Measurements from ENCODE around the gene NIFK. TPM values are rescaled to one million over a fixed set of nuclear protein-coding genes. Genes with fewer than 3 reads are reported as not detected.
A peak's percentile ranks its signal among the peaks of the same experiment; 100 is the strongest.

The NIFK gene
- total RNA-seq, 1 donor, result 42.7 TPM

GRCh38 chr2:121710470-121711170, 26.1 kb downstream of the NIFK start:
- no peaks in the 10 kb centered on the region for H3K27me3 ChIP-seq (ENCODE audit: insufficient read depth, low read length)
- no peaks in the 10 kb centered on the region for H3K79me2 ChIP-seq (ENCODE audit: insufficient read depth, low read length)
- no peaks in the 10 kb centered on the region for H4K20me1 ChIP-seq (ENCODE audit: insufficient read depth, low read length)
- TF ChIP-seq, protein P1, sequence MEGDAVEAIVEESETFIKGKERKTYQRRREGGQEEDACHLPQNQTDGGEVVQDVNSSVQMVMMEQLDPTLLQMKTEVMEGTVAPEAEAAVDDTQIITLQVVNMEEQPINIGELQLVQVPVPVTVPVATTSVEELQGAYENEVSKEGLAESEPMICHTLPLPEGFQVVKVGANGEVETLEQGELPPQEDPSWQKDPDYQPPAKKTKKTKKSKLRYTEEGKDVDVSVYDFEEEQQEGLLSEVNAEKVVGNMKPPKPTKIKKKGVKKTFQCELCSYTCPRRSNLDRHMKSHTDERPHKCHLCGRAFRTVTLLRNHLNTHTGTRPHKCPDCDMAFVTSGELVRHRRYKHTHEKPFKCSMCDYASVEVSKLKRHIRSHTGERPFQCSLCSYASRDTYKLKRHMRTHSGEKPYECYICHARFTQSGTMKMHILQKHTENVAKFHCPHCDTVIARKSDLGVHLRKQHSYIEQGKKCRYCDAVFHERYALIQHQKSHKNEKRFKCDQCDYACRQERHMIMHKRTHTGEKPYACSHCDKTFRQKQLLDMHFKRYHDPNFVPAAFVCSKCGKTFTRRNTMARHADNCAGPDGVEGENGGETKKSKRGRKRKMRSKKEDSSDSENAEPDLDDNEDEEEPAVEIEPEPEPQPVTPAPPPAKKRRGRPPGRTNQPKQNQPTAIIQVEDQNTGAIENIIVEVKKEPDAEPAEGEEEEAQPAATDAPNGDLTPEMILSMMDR (IDR thresholded peaks at IDR 0.05; ENCODE audit: extremely low read depth, low read depth, low read length), result no peak
- H3K27ac ChIP-seq (ENCODE audit: low read depth, low read length), result no peak overlapping the region
- H3K36me3 ChIP-seq (ENCODE audit: insufficient read depth, low read length), result no peaks in the 10 kb centered on the region
- peak; percentile 61 for DNase-seq (ENCODE audit: insufficient read length, low spot score, missing footprints)
- no peaks in the 10 kb centered on the region for H3K9me3 ChIP-seq (ENCODE audit: low read depth, low read length)
- peak overlapping the region; percentile 12 for H2AFZ ChIP-seq (ENCODE audit: low read length)
- peaks cover 17% of the 10 kb centered on the region for H3K4me1 ChIP-seq (ENCODE audit: insufficient read depth, low read length)
- H3K4me3 ChIP-seq (ENCODE audit: insufficient read depth, low read length), result peak overlapping the region; percentile 43
- peak overlapping the region; percentile 61 for H3K4me2 ChIP-seq (ENCODE audit: insufficient read depth, low read length)

- Histone ChIP-seq H3K79me2 (ENCODE audit: insufficient read depth, low read length) (no peaks in the 10 kb centered on the region), H3K27ac (ENCODE audit: low read depth, low read length) (no peak overlapping the region), H3K27me3 (ENCODE audit: insufficient read depth, low read length) (no peaks in the 10 kb centered on the region), H3K4me2 (ENCODE audit: insufficient read depth, low read length) (no peak overlapping the region), H4K20me1 (ENCODE audit: insufficient read depth, low read length) (no peaks in the 10 kb centered on the region), H3K9me3 (ENCODE audit: low read depth, low read length) (no peaks in the 10 kb centered on the region), H3K4me3 (ENCODE audit: insufficient read depth, low read length) (no peak overlapping the region), H2AFZ (ENCODE audit: low read length) (no peak overlapping the region), H3K36me3 (ENCODE audit: insufficient read depth, low read length) (no peaks in the 10 kb centered on the region), H3K4me1 (ENCODE audit: insufficient read depth, low read length) (peaks cover 17% of the 10 kb centered on the region)
- DNase-seq (ENCODE audit: insufficient read length, low spot score, missing footprints), result no peak
- TF ChIP-seq, protein P1 (IDR thresholded peaks at IDR 0.05; ENCODE audit: extremely low read depth, low read depth, low read length), result no peak
Observed at GRCh38 chr2:121709776-121710469, 26.8 kb downstream of the NIFK start.

DNA sequence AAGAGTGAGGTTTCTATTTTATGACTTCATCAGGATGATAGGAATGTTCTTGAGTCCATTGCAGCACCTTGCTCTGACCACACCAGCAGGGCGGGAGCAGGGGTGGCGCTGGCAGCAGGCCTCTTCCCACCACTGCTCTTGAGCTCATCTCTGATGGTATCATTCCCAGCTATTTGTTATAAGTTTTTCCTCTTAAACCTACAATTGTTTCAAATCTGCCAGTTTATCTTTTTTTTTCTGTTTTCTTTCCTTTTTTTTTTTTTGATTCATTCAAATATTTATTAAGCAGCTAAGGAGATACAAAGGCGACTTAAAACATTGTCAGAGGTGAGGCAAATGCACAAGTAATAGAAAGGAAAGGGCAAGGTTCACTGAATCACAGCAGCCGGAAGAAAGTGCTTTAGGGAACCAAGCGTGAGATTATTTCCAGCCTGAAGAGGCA, 28.7 kb downstream of the NIFK start:
- no peak for DNase-seq (ENCODE audit: insufficient read length, low spot score, missing footprints)
- Histone ChIP-seq H3K27ac (ENCODE audit: low read depth, low read length) (no peak overlapping the region), H3K27me3 (ENCODE audit: insufficient read depth, low read length) (no peaks in the 10 kb centered on the region), H3K79me2 (ENCODE audit: insufficient read depth, low read length) (no peaks in the 10 kb centered on the region), H3K9me3 (ENCODE audit: low read depth, low read length) (no peaks in the 10 kb centered on the region), H4K20me1 (ENCODE audit: insufficient read depth, low read length) (no peaks in the 10 kb centered on the region), H3K36me3 (ENCODE audit: insufficient read depth, low read length) (no peaks in the 10 kb centered on the region), H3K4me2 (ENCODE audit: insufficient read depth, low read length) (no peak overlapping the region), H3K4me3 (ENCODE audit: insufficient read depth, low read length) (no peak overlapping the region), H3K4me1 (ENCODE audit: insufficient read depth, low read length) (peaks cover 17% of the 10 kb centered on the region), H2AFZ (ENCODE audit: low read length) (no peak overlapping the region)
- TF ChIP-seq, protein P1 (IDR thresholded peaks at IDR 0.05; ENCODE audit: extremely low read depth, low read depth, low read length), result no peak

GRCh38 chr2:121707344-121707919, 29.2 kb downstream of the NIFK start:
- H3K9me3 ChIP-seq (ENCODE audit: low read depth, low read length), result no peaks in the 10 kb centered on the region
- TF ChIP-seq, protein P1 (IDR thresholded peaks at IDR 0.05; ENCODE audit: extremely low read depth, low read depth, low read length), result no peak
- no peak for DNase-seq (ENCODE audit: insufficient read length, low spot score, missing footprints)
- no peaks in the 10 kb centered on the region for H3K36me3 ChIP-seq (ENCODE audit: insufficient read depth, low read length)
- H4K20me1 ChIP-seq (ENCODE audit: insufficient read depth, low read length), result no peaks in the 10 kb centered on the region
- no peak overlapping the region for H3K4me2 ChIP-seq (ENCODE audit: insufficient read depth, low read length)
- no peak overlapping the region for H3K4me3 ChIP-seq (ENCODE audit: insufficient read depth, low read length)
- H3K79me2 ChIP-seq (ENCODE audit: insufficient read depth, low read length), result no peaks in the 10 kb centered on the region
- no peak overlapping the region for H3K27ac ChIP-seq (ENCODE audit: low read depth, low read length)
- peaks cover 17% of the 10 kb centered on the region for H3K4me1 ChIP-seq (ENCODE audit: insufficient read depth, low read length)
- H2AFZ ChIP-seq (ENCODE audit: low read length), result no peak overlapping the region
- no peaks in the 10 kb centered on the region for H3K27me3 ChIP-seq (ENCODE audit: insufficient read depth, low read length)

Measured in osteoblast (primary cell).